Progenitor cell of endocrine pancreas (in vitro differentiated cells): ENCODE results near the gene SNRK. TPM values are rescaled to one million over a fixed set of nuclear protein-coding genes. Genes with fewer than 3 reads are reported as not detected.

Experiments used
- DNase-seq: peaks from one replicate; pipeline ENCODE4 v3.0.0; 2021; ENCODE audit warnings: low spot score; ENCODE audit not compliant: unreplicated experiment
- H3K27ac Mint-ChIP-seq: 2 replicates; pipeline ENCODE4 v1.8.0; 2021; ENCODE audit warnings: mild to moderate bottlenecking, moderate library complexity, mixed read lengths
- H3K27me3 Mint-ChIP-seq: 2 replicates; pipeline ENCODE4 v1.8.0; 2021; ENCODE audit warnings: mixed read lengths
- H3K36me3 Mint-ChIP-seq: 2 replicates; pipeline ENCODE4 v1.8.0; 2022; ENCODE audit warnings: mixed read lengths; ENCODE audit not compliant: insufficient read depth
- H3K4me1 Mint-ChIP-seq: 2 replicates; pipeline ENCODE4 v1.8.0; 2021; ENCODE audit warnings: low read depth, mixed read lengths
- H3K4me3 Mint-ChIP-seq: 2 replicates; pipeline ENCODE4 v1.8.0; 2021; ENCODE audit warnings: low read depth, mild to moderate bottlenecking, moderate library complexity, mixed read lengths
- H3K9me3 Mint-ChIP-seq: 2 replicates; pipeline ENCODE4 v1.8.0; 2021; ENCODE audit warnings: low read depth, mixed read lengths
- CTCF ChIP-seq: fragments of 200-600 bp; sonication (generic); IDR thresholded peaks from one replicate; pipeline ENCODE4 v1.5.0; 2021; ENCODE audit warnings: antibody characterized with exemption, mild to moderate bottlenecking; ENCODE audit not compliant: unreplicated experiment
- total RNA-seq: library from RNA; stranded (reverse); gene quantifications from 2 replicates; pipeline ENCODE4 v1.2.1, GENCODE V29; 2021

Gene SNRK
- total RNA-seq, 1 donor from 2014 or later = 23.6 TPM

GRCh38 chr3:43294975-43295374, 8.6 kb downstream of the SNRK start:
- H3K9me3 Mint-ChIP-seq = no peaks in the 10 kb centered on the region
- DNase-seq = no peak
- no peaks in the 10 kb centered on the region for H3K27me3 Mint-ChIP-seq
- H3K4me1 Mint-ChIP-seq = peaks cover 28% of the 10 kb centered on the region
- H3K4me3 Mint-ChIP-seq = no peak overlapping the region
- no peak for TF ChIP-seq CTCF
- H3K27ac Mint-ChIP-seq = no peak overlapping the region
- peaks cover 3% of the 10 kb centered on the region for H3K36me3 Mint-ChIP-seq

GRCh38 chr3:43296565-43296964, 10.2 kb downstream of the SNRK start:
- Mint-ChIP-seq H3K4me3 (no peak overlapping the region), H3K27ac (no peak overlapping the region), H3K9me3 (no peaks in the 10 kb centered on the region), H3K4me1 (peaks cover 22% of the 10 kb centered on the region), H3K36me3 (no peaks in the 10 kb centered on the region), H3K27me3 (no peaks in the 10 kb centered on the region)
- DNase-seq = no peak
- no peak for TF ChIP-seq CTCF

GRCh38 chr3:43298292-43298691, 12.0 kb downstream of the SNRK start:
- no peak overlapping the region for H3K27ac Mint-ChIP-seq
- DNase-seq = no peak
- H3K27me3 Mint-ChIP-seq = no peaks in the 10 kb centered on the region
- H3K4me3 Mint-ChIP-seq = no peak overlapping the region
- H3K9me3 Mint-ChIP-seq = no peaks in the 10 kb centered on the region
- peaks cover 20% of the 10 kb centered on the region for H3K4me1 Mint-ChIP-seq
- peaks cover 3% of the 10 kb centered on the region for H3K36me3 Mint-ChIP-seq
- no peak for TF ChIP-seq CTCF

- Mint-ChIP-seq H3K27me3 (no peaks in the 10 kb centered on the region), H3K9me3 (no peaks in the 10 kb centered on the region), H3K27ac (no peak overlapping the region), H3K4me1 (peaks cover 20% of the 10 kb centered on the region), H3K36me3 (peaks cover 7% of the 10 kb centered on the region), H3K4me3 (no peak overlapping the region)
- no peak for TF ChIP-seq CTCF
- no peak for DNase-seq
Measured at GRCh38 chr3:43298761-43299160, 12.4 kb downstream of the SNRK start.

- TF ChIP-seq CTCF = no peak
- Mint-ChIP-seq H3K27ac (no peak overlapping the region), H3K4me1 (peaks cover 9% of the 10 kb centered on the region), H3K36me3 (peaks cover 17% of the 10 kb centered on the region), H3K9me3 (no peaks in the 10 kb centered on the region), H3K4me3 (no peak overlapping the region), H3K27me3 (no peaks in the 10 kb centered on the region)
- DNase-seq = no peak
Measured at GRCh38 chr3:43302116-43302880, 16.0 kb downstream of the SNRK start.
